ENCODE results near the gene PPP2R2C.

Gene PPP2R2C

DNA sequence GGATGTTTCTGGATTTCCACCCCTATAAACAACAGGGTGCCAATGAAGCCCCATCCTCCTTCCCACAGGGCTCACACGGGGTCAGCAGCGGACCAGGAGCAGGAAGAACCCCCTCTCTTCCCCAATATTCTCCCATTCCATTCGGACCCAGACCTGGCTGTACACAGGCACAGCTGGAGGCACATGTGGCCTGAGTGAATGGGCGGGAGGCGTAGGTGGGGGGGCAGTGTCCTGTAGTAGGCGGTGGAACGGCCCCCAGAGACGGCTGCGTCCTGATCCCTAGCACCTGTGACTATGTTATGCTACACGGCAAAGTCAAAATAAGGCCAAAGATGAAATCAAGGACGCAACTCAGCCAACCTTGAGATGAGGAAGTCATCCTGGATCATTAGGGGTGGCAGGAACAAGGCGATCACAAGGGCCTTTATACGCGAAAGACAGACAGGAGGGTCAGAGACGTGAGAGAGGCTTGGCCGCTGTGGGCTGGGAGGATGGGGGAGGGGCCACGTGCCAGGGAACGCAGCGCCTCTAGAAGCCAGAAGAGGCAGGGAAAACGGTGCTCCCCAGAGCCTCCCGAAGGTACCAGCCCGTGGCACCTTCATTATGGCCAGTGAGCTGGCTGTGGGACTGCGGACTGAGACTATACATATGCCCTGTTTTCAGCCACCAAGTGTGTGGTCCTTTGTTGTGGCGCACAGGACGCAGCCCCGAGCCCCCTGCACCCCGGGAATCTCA is 127.2 kb downstream of the PPP2R2C start:
- DNase-seq (ENCODE audit: low read depth): no peak

DNA sequence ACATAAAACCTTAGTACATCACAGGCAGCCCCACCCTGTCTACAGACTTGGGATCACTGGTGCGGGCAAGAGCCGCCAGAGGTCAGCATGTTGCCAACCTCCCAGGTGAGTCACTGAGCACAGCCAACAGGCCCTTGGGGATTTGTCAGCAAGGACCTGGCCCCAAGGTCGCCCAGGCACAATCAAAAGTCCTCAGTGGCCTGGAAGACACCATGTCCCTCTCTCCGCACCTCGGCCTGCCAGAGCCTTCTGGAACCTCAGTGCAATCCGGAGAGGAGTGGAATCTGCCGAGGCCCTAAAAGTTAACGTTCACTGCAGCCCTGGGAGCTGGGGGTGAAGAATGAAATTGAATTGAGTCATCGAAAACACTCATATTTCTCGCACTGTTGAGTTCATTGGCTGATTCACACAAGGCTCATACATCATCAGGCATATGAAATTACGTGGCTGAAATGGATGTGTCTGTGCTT is 128.4 kb downstream of the PPP2R2C start:
- DNase-seq (ENCODE audit: low read depth): no peak

DNA sequence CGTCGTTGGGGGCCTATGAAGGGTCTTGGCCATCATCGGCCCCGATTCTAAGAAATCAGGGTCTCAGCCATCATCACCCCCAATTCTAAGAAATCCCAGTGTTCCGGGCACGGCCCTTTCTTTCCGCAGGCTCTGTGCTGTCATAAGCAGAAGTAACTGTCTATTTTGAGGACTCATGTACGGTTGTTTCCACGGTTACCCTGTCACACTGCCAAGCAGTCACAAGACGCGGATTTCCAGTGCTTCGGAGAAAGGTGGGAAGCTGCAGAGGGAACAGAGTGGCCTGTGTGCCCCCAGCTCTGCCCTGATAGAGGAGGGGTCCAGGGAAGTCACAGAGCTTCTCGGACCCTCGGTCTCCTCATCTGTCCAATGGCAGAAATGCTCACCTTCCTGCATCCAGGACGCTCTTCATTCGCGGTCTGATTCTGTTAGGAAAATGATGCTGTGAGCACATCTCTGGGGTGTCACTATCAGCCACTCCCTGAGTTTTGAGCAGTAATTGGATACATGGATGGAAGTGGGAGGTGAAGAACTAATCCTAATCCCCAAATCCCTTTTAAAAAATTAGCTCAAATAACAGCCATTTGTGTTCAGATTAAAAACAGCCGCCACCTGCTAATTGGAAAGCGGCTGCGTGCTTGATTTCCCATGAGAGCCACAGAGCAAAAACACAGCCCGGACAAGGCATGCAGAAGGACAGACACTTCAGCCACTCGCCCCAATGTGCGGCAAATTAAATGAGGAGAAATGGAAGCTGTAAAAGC is 129.7 kb downstream of the PPP2R2C start:
- no peak for DNase-seq (ENCODE audit: low read depth)

- no peak for DNase-seq (ENCODE audit: low read depth)
Observed at GRCh38 chr4:6341696-6342095, 130.7 kb downstream of the PPP2R2C start.

DNA sequence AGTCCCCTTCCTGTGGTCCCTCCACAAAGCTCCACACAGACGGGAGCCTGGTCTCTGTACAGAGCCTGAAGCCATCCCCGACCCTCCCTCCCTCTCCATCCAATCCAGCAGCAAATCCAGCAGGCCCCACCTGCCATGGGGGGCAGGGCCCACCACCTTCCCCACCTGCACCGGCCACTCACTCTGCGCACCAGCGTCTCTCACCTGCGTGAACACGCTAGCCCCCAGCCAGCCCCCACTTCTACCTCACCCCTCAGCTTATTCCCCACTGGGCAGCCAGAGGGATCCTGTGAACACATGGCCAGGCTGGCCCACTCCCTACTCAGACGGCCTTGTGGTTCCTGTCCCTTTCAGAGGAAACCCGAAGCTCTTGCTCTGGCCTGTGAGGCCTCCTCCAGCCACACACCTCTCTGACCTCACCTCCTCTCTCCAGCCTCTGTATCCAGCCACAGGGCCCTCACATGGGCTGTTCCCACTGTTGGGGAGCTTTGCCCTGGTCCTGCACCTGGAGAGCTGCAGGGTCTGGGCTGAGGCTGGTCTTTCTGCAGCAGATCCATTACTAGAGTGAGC is 131.9 kb downstream of the PPP2R2C start:
- DNase-seq (ENCODE audit: low read depth): no peak

DNA sequence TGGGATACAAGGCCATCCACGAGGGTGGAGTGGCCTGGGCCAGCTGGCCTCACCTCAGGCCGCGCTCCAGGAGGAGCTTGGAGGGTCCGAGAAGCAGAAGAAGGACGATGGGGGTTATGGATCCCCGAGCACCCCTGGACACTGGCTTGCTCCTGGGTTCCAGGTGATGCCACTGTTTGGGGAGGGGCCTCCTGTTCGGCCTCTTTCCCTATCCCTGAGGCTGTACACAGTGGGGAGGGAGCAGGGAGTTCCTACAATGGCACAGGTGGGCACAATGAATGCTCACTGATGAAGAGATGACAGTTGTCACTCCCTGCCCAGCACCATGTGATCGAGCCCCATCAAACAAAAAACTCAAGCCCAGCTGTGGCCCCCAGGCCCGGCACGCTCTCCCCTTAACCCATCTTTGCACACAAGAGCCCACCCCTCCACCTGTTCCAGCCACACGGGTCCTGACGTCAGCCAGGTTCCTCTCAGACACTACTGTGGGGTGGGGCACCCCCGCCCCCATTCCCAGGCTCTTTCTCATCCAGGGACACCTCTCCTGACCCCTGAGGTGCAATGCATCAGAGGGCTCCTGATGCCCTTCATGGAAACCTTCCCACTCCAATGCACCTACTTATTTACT is 132.5 kb downstream of the PPP2R2C start:
- DNase-seq (ENCODE audit: low read depth): no peak

DNA sequence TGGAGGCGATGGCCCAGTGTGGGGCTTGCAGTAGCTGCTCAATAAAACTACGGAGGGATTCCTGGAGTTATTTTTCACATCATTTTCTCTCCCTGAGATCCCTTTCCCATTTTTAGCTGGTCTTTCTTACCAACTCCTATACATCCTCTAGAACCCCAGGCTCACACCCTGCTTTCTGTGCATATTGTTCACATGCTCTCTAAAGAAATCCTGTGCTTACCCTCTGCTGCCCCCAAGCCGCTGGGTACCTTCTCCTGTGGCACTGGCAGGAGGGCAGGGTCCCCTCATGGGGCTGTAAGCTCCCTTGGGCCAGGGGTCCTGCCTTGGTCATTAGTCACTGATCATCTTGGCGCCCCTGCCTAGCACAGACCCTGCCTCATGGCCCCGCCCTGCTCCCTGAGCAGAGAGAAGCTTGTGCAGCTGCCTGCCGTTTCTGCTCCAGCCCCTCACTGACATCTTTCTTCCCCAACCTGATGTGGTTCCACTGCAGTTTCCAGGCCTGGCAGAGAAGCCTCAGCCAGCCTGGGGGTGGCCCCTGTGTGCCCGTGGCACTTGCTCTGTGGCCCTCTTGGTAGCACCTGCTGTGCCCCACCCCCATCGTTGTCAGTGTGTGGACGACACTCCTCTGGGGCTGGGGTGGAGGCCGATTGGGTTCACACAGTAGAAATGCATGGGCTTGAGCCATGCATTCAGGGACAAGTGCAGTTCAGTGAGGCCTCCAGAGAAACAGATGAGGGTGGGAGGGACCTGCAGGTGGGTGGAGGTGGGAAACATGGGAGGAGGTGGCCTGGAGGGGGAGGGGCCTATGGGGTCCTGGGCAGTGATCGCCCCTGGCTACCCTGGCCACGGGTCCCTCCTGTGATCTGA is 133.2 kb downstream of the PPP2R2C start:
- DNase-seq (ENCODE audit: low read depth): no peak

GRCh38 chr4:6338175-6338950 is 134.1 kb downstream of the PPP2R2C start:
- no peak for DNase-seq (ENCODE audit: low read depth)

DNA sequence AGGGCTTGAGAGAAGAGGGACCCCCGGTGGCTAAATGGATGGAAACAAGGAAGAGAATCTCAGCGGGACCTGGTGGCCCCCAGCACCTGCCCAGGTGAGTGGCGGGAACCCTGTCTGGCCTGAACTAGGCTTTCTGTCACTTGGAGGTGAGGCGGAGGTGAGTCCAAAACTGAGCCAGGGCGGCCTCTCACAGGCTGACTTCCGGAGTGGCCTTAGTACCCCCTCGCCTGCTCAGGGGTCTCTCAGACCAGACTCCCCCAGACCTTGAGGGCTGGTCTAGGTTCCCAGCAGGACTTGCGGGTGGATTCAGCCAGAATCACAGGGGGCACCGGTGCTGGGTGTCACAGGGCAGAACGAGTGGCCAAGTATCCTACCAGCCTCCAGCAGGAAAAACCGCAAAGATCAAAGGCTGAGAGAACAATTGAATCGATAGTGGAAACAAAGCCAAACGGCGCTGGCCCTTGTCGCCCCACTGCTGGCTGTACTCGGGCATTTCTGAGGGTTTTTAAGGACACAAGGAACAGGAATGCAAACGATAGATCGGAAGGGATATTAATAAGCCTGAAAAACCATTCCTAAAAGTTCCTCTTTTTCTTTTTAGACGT is 135.0 kb downstream of the PPP2R2C start:
- DNase-seq (ENCODE audit: low read depth): no peak

DNA sequence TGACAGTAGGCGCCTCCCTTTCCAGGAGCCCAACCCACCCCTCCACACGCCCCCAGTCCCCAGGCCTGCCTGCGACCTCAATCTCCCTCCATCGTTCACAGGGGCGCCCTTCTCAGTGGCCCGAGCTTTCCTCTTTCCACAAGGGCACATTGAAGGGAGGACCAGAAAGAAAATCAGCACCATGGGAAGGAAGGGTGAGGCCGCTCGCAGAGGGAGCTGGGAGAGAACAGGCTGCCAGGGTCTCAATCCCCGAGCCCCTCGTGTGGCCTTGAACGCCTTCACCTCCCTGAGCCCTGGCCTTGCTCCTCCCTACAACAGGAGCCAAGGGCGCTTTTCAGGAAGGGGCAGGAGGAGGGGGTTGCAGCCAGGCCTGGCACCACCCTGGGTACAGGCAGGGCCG is 136.2 kb downstream of the PPP2R2C start:
- no peak for DNase-seq (ENCODE audit: low read depth)

- DNase-seq (ENCODE audit: low read depth): no peak
Observed at GRCh38 chr4:6335040-6335590, 137.3 kb downstream of the PPP2R2C start.

GRCh38 chr4:6334203-6334887 is 138.1 kb downstream of the PPP2R2C start:
- DNase-seq (ENCODE audit: low read depth): no peak

- no peak for DNase-seq (ENCODE audit: low read depth)
Observed at GRCh38 chr4:6333301-6334202, 138.9 kb downstream of the PPP2R2C start.

GRCh38 chr4:6332669-6333050 is 139.8 kb downstream of the PPP2R2C start:
- no peak for DNase-seq (ENCODE audit: low read depth)

DNA sequence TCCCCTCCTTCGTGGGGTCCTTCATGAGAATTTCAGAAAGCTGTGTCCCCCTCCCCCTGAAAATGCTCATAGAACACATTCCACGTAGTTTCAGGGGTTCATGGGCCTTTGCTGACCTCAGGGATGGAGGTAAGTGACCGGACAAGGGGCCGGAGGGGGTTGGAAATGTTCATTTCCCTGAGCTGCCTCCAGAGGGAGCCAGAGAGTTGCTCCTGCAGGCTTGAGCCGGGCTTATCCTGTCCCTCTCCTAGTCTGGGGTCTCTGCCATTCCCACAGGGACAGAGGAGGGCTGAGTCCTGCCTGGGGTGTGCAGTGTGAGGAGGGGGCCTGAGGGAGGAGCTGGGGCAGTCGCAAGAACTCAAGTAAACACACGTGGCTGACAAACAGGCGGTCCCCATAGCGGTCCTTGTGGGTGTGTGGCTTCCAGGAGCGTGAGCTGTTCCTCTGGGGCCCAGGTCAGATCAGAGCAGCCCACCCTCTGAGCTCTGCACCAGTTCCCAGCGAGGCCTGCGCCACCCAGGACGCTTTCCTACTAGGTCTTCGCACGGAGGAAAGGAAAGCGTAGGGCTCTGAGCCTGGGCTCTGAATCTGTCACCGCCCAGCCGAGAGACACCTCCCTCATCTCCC is 140.3 kb downstream of the PPP2R2C start:
- no peak for DNase-seq (ENCODE audit: low read depth)

DNA sequence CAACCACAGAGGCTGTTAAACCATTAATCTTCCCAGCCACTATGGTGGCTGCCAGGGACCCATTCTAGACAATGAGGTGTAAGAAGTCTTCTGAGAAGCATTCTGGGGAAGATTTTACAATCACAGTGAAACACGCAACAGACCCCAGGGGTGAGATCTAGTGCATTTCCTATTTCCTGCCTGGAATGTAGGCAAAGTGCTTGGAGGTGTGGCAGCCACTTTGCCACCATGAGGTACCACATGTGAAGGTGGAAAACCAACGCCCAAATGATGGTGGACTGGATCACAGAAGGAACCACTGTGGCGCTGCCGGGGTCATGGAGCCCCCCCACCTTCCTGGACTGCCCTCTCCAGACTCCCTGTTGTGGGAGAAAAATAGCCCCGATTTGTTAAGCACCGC is 140.9 kb downstream of the PPP2R2C start:
- DNase-seq (ENCODE audit: low read depth): no peak

DNA sequence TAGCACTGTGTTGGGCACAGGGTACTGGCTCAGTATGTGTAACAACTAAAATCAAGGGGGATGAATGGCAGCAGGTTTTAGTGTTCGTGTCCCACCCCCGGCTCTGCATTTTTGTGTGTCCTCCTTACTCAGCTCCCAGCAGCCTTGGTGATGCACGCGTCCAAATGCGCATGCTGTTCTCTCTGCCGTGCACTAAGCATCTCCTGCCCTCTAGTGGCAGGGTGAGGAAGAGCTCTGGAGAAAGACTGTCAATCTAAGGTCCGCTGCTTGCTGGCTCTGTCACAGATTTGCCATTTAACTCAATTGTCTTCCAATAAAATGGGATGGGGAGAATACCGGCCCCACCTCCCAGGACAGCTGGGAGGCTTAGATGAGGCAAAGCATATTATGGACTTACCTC is 141.4 kb downstream of the PPP2R2C start:
- DNase-seq (ENCODE audit: low read depth): no peak

- no peak for DNase-seq (ENCODE audit: low read depth)
Observed at GRCh38 chr4:6330384-6330767, 142.0 kb downstream of the PPP2R2C start.
